Stimulated activated CD4-positive, alpha-beta T cell treated with anti-CD3 and anti-CD28 coated beads, Interleukin-4, amount 100 ng/mL, for 4 hours (primary cell): ENCODE results near the gene PNMA8C.
"Not testable (repeated sequence)": the region's sequence is repeated elsewhere in the genome, so short reads cannot be mapped to it uniquely, and the experiment has no call there.

Experiments
- DNase-seq, 2 experiments: peaks; one replicate each; pipeline ENCODE4 v3.0.0-alpha.2; 2020

Gene PNMA8C

GRCh38 chr19:46410205-46411087, 18.3 kb downstream of the PNMA8C start:
- no peak for DNase-seq

GRCh38 chr19:46409191-46409590, 19.5 kb downstream of the PNMA8C start:
- no peak for DNase-seq

GRCh38 chr19:46408664-46409039, 20.1 kb downstream of the PNMA8C start:
- no peak for DNase-seq

- no peak for DNase-seq
Measured at GRCh38 chr19:46407856-46408663, 20.7 kb downstream of the PNMA8C start.

GRCh38 chr19:46406976-46407375, 21.8 kb downstream of the PNMA8C start:
- no peak for DNase-seq

GRCh38 chr19:46404753-46405468, 23.8 kb downstream of the PNMA8C start:
- no peak for DNase-seq

- no peak for DNase-seq
Measured at GRCh38 chr19:46404055-46404752, 24.5 kb downstream of the PNMA8C start.

- no peak for DNase-seq
Measured at GRCh38 chr19:46402725-46403124, 26.0 kb downstream of the PNMA8C start.

GRCh38 chr19:46397801-46398479, 30.8 kb downstream of the PNMA8C start:
- not testable (repeated sequence) for DNase-seq

GRCh38 chr19:46394402-46394797, 34.3 kb downstream of the PNMA8C start:
- no peak for DNase-seq

- DNase-seq = no peak
Measured at GRCh38 chr19:46393456-46394401, 35.0 kb downstream of the PNMA8C start.

GRCh38 chr19:46392837-46393236, 35.9 kb downstream of the PNMA8C start:
- DNase-seq = no peak

GRCh38 chr19:46392252-46392801, 36.4 kb downstream of the PNMA8C start:
- no peak for DNase-seq

- DNase-seq = no peak
Measured at GRCh38 chr19:46391296-46392251, 37.2 kb downstream of the PNMA8C start.

- no peak for DNase-seq
Measured at GRCh38 chr19:46390866-46391265, 37.9 kb downstream of the PNMA8C start.

- no peak for DNase-seq
Measured at GRCh38 chr19:46390121-46390858, 38.4 kb downstream of the PNMA8C start.

- DNase-seq = no peak
Measured at GRCh38 chr19:46388311-46389095, 40.2 kb downstream of the PNMA8C start.

- DNase-seq = no peak
Measured at GRCh38 chr19:46387713-46388130, 41.0 kb downstream of the PNMA8C start.
